T-helper 1 cell (primary cell): ENCODE measurements around the gene LGI2.

ENCODE experiments used
- DNase-seq, 5 donors: peaks; one replicate each; pipeline ENCODE4 v3.0.0-alpha.2; 2012 to 2020

The LGI2 gene

GRCh38 chr4:24957886-24958285 is 72.9 kb downstream of the LGI2 start:
- DNase-seq, result no peak

- DNase-seq, result no peak
These were observed 74.0 kb downstream of the LGI2 start for GRCh38 chr4:24956763-24957162.

DNA sequence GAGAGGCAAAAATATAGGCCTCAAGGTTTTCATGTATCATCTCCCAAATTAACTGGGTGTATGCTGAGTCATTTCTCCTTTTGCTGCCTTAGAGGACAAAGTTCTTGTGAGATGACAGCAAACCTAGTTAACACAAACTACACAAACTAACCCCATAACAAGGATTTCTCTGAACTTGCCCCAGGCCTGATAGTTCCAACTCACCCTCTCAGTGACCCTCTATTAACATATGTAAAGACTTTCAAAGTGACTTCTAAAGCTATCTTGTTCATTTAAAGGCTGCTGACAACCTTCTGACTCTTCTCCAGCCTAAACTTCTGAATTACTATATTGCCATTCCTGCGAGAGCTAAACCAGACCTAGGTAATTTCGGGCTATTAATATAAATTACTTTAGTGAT is 74.7 kb downstream of the LGI2 start:
- DNase-seq, result no peak

GRCh38 chr4:24952667-24953066 is 78.1 kb downstream of the LGI2 start:
- DNase-seq, result no peak

DNA sequence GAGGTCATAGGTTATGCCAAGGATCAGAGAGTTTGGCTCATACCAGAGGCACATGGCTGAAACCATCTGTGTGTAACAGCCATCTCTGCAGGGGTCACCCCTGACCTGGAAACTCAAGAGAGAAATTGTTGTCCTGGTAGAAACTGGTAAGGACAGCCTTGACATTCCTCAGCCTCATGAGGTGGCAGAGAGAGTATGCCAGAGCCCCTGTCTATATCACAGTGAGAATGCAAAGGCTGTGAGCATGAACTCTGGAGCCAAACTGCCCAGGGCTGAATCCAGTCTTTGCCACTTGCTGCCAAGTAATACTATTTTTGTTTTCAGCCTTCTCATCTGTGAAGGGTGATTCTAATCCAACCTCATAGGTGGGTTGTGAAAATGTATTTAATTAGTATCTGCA is 80.8 kb downstream of the LGI2 start:
- DNase-seq, result no peak
